Measurements from ENCODE around the gene PAXX.

PAXX gene

DNA sequence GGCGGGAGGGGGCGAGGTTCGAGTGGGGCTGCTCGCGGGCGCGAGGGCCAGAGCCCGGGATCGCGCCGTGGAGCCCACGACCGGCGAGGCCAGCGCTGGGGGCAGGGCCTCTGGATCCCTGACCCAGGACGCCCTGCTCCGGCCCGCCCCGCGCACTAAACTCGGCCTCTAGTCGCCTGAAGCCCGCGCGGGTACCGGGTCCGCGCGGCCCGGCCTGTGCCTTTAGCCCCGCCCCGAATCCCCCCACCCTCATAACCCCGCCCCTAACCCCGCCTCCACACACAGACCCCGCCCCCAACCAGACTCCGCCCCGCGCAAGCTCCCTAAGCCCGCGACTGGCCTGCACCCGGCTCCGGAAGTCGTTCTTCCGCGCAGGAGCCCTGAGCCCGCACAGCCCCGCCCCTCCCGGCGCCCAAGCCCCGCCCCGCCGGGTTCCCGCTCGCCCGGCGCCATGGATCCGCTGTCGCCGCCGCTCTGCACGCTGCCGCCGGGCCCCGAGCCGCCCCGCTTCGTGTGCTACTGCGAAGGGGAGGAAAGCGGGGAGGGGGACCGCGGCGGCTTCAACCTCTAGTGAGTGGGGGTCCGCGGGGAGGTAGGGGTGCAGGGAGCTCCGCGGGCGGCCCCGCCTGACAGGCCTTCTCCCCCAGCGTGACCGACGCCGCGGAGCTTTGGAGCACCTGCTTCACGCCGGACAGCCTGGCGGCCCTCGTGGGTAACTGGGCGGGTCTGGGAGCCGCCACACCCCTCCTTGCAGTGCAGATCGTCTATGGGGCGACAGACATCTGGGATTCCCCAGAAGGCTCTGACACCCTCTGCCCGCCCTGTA, at the start of gene PAXX:
TSS of gene PAXX (plus strand) at position 430 of the 826 bp plus-strand sequence. CDS start at position 452, 22 bp downstream.
- H3K4me3 ChIP-seq (ENCODE audit: low read length), result peak within 1 kb of the TSS; percentile 80; the same call in 1 of the 2 replicates
- TF ChIP-seq ZNF274 (IDR thresholded peaks at IDR 0.05; ENCODE audit: low read depth, low read length), result no peak

- no peak for TF ChIP-seq ZNF274 (IDR thresholded peaks at IDR 0.05; ENCODE audit: low read depth, low read length)
- no peak overlapping the region; the same call in 1 of the 2 replicates for H3K4me3 ChIP-seq (ENCODE audit: low read length)
Observed at GRCh38 chr9:136942881-136943230, 49.4 kb upstream of the PAXX start.

DNA sequence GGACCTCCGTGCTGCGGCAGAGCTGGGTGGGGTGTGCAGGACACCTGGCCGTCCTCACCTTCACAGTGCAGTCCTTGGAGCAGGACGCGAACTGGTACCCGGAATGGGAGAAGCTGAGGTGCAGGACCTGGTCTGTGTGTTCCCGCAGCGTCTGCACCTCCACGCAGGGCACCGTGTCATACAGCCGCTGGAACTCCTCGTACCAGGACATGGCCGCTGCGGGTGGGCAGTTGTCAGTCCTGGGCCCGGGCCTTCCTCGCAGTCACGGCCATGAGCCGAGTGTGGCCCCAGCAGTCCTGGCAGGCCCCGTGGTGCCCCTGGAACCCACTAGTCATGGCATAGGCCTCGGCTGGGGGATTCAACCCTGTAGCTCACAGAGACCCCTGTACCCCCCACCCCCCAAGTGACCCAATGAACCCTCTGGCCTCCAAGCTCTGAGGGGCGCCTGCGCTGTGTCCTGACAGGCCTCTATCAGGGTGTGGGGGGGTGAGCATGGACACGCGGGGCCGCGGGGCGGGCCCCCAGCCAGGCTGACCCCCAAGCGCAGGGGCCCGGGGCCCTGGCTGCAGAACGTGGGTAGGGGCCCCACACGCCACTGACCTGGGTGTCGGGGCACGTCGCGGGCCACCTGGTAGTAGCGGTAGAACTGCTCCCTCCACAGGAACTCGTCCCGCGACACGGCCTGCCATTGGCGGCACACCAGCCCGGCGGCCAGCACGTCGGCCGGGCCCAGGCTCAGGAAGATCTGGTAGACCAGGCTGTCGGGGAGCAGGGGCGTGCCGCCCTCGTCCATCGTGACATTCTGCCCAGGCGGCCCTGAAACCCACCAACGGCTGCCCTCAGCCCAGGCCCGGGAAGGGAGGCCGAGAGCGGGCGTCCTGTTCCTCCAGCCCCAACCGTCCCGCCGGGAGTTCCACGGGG, 48.7 kb upstream of the PAXX start:
- peak overlapping the region; percentile 84 for H3K4me3 ChIP-seq (ENCODE audit: low read length)
- no peak for TF ChIP-seq ZNF274 (IDR thresholded peaks at IDR 0.05; ENCODE audit: low read depth, low read length)

- H3K4me3 ChIP-seq (ENCODE audit: low read length), result peak overlapping the region; percentile 84
- no peak for TF ChIP-seq ZNF274 (IDR thresholded peaks at IDR 0.05; ENCODE audit: low read depth, low read length)
Observed at GRCh38 chr9:136944212-136944518, 48.1 kb upstream of the PAXX start.

DNA sequence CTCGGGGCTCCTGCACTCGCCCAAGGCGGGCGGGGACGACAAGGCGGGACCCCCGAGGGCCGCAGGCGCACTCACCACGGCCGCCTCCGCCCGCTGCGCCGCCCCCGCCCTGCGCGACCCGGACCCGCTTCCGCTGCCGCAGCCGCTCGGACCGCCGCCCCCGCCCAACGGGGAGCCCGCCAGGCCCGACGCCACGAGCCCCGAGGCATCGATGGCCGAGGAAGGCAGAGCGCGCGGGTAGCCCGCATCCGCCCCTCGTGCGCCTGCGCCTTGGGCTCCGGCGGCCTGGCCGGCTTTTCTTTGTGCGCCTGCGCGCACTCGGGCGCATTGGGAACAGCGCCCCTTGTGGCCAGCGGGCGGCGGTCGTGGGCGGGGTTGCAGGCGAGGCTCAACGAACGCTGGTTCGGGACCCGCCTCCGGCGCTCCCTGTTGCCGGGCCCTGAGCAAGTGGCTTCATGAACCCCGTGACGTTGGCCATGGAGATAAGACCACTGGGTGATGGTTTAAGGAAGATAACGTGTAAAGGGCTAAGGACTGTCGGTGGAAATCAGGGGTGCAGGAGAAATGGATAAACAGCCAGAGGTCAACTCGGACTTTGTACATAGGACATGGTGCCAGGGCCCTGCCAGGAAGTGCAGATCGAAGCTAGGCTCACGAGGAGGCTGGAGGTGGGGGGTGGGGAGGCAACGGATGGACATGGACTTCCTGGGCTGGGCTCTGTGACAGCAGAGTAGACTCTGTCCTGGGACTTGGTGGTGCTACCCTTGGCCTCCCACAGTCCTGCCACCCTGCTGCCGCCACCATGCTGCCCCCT, 47.5 kb upstream of the PAXX start, which contains the start of the genes C8G and FBXW5:
TSS of gene C8G (plus strand) at position 725 of the 814 bp plus-strand sequence. CDS start at position 803, 78 bp downstream.
TSS of gene FBXW5 (minus strand) at position 220 of the 814 bp plus-strand sequence. CDS start 655 bp downstream, outside the sequence.
- H3K4me3 ChIP-seq (ENCODE audit: low read length), result peak within 1 kb of the TSS; percentile 84
- no peak for TF ChIP-seq ZNF274 (IDR thresholded peaks at IDR 0.05; ENCODE audit: low read depth, low read length)

DNA sequence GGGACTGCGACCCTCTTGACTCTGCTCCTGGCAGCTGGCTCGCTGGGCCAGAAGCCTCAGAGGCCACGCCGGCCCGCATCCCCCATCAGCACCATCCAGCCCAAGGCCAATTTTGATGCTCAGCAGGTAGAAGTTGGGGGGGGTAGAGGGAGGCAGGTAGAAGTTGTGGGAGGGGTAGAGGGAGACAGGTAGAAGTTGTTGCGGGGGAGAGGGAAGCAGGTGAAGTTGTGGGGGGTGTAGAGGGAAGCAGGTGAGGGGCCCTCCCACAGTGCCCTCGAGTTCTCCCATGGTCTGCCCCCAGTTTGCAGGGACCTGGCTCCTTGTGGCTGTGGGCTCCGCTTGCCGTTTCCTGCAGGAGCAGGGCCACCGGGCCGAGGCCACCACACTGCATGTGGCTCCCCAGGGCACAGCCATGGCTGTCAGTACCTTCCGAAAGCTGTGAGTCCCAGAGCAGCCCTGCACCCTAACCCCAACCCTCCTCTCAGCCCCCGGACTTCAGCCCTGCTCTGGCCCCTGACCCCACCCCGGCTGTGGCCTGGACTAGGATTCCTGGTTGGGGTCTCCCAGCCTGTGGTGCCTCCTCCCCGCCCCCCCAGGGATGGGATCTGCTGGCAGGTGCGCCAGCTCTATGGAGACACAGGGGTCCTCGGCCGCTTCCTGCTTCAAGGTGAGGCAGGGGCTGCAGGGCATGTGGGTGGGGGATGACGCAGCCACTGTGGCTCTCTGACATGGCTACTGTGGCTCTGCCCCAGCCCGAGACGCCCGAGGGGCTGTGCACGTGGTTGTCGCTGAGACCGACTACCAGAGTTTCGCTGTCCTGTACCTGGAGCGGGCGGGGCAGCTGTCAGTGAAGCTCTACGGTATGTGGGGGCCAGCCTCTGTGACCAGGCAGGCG, 46.6 kb upstream of the PAXX start:
- no peak for TF ChIP-seq ZNF274 (IDR thresholded peaks at IDR 0.05; ENCODE audit: low read depth, low read length)
- no peak overlapping the region for H3K4me3 ChIP-seq (ENCODE audit: low read length)

DNA sequence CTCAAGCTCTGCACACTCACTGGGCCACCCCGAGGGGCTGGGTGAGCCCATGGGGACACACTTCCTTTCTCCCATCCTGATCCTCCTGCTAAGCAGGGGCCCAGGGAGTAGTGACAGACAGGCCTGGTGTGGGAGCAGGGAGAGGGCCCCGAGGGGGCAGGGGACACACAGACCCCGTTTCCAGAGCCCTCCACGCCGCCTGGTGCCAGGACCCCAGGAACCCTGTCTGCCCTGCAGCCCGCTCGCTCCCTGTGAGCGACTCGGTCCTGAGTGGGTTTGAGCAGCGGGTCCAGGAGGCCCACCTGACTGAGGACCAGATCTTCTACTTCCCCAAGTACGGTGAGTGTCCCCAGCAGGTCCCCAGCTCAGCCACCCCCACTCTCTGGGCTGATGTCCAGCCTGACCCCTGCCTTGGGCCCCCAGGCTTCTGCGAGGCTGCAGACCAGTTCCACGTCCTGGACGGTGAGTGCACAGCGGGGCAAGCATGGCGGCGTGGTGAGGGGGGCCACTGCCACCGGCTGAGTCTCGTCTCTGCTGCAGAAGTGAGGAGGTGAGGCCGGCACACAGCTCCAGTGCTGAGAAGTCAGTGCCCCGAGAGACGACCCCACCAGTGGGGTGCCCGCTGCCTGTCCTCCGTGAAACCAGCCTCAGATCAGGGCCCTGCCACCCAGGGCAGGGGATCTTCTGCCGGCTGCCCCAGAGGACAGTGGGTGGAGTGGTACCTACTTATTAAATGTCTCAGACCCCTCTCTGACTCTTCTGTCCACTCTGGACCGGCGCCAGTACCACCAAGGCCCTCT, 45.8 kb upstream of the PAXX start:
- TF ChIP-seq ZNF274 (IDR thresholded peaks at IDR 0.05; ENCODE audit: low read depth, low read length), result no peak
- H3K4me3 ChIP-seq (ENCODE audit: low read length), result no peak overlapping the region

- no peak for TF ChIP-seq ZNF274 (IDR thresholded peaks at IDR 0.05; ENCODE audit: low read depth, low read length)
- H3K4me3 ChIP-seq (ENCODE audit: low read length), result no peak overlapping the region
Observed at GRCh38 chr9:136947028-136947891, 45.0 kb upstream of the PAXX start.

GRCh38 chr9:136947955-136948510, 44.2 kb upstream of the PAXX start:
- no peak overlapping the region for H3K4me3 ChIP-seq (ENCODE audit: low read length)

DNA sequence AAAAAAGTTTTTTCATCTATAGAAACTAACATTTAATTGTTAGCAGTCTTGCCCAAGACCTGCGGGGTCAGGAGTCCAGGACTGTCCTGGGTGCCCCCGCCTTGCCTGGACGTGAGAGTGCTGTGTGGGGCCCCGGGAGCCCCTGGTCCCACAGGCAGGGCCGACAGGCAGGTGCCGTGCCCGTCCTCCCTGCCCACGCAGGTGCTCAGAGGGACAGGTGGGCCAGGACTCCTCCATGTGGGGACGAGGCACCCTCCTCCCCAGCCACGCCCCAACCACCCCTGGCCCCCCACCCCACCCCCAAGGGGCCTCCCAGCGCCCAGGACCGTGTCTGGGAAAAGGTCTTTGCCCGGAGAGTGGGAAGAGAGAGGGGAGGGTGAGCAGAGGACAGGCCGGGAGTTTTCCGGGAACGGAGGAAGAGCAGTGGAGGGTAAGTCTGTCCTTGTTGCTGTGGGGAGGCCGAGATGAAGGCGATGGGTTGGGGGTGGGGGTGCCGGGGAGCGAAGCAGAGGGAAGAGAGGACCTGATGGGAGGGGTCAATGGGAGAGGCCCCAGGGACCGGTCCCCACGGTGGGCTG, 42.9 kb upstream of the PAXX start:
- H3K4me3 ChIP-seq (ENCODE audit: low read length), result peak overlapping the region; percentile 45; the same call in 1 of the 2 replicates
- no peak for TF ChIP-seq ZNF274 (IDR thresholded peaks at IDR 0.05; ENCODE audit: low read depth, low read length)

More at GRCh38 chr9:136947955-136948510, 44.2 kb upstream of the PAXX start:
- TF ChIP-seq ZNF274 (IDR thresholded peaks at IDR 0.05; ENCODE audit: low read depth, low read length), result no peak
